Cardiac muscle cell (in vitro differentiated cells and primary cell): ENCODE data around the gene RBMS1. TPM values are rescaled to one million over a fixed set of nuclear protein-coding genes. Genes with fewer than 3 reads are reported as not detected.
A peak's percentile ranks its signal among the peaks of the same experiment; 100 is the strongest.

ENCODE experiments used
- DNase-seq, 2 donors: peaks; one replicate each; pipeline versions ENCODE4 v3.0.0 to v3.0.0-alpha.2; 2010 to 2017; ENCODE audit warnings: low read depth in 1 of 2, low spot score in 1 of 2
- H3K27ac ChIP-seq: fragments of 200-600 bp; sonication (generic); 2 replicates; pipeline ENCODE4 v1.5.1; 2016
- H3K27me3 ChIP-seq: fragments of 200-600 bp; sonication (generic); 2 replicates; pipeline ENCODE4 v1.6.0; 2016; ENCODE audit warnings: control low read depth
- H3K36me3 ChIP-seq: fragments of 200-600 bp; sonication (generic); 2 replicates; pipeline ENCODE4 v1.5.1; 2016; ENCODE audit warnings: control low read depth
- H3K4me1 ChIP-seq: fragments of 200-600 bp; sonication (generic); 2 replicates; pipeline ENCODE4 v1.8.1; 2017; ENCODE audit warnings: low read depth, mild to moderate bottlenecking, mixed run types
- H3K4me3 ChIP-seq: fragments of 200-600 bp; sonication (generic); 2 replicates; pipeline ENCODE4 v1.5.1; 2016; ENCODE audit warnings: mild to moderate bottlenecking
- H3K9me3 ChIP-seq: fragments of 200-600 bp; sonication (generic); 2 replicates; pipeline ENCODE4 v1.5.1; 2017; ENCODE audit warnings: low read depth, mild to moderate bottlenecking, control low read depth
- CTCF ChIP-seq: IDR thresholded peaks from 2 replicates; pipeline ENCODE4 v1.5.1; 2012; ENCODE audit warnings: low read depth, mild to moderate bottlenecking, low read length
- polyA plus RNA-seq: library from polyadenylated mRNA; unstranded; fragments of >200 nt; fragmentation: Nextera tagmentation; extraction: Ambion mirVana; gene quantifications from 2 replicates; pipeline ENCODE4 v1.2.1, GENCODE V29; 2016
- total RNA-seq: library from RNA; depleted of rRNA; stranded (reverse); fragments of >200 nt; gene quantifications from 2 replicates; pipeline ENCODE4 v1.2.3, GENCODE V29; 2016

RBMS1 gene
- total and polyA plus RNA-seq, 2 experiments from 2014 or later = 89.5 to 99.9 TPM

GRCh38 chr2:160415991-160416390, 77.6 kb downstream of the RBMS1 start:
- no peak for TF ChIP-seq CTCF
- DNase-seq = no peak
- no peak overlapping the region for H3K27ac ChIP-seq
- no peaks in the 10 kb centered on the region for H3K27me3 ChIP-seq
- H3K9me3 ChIP-seq = no peaks in the 10 kb centered on the region
- H3K4me1 ChIP-seq = peaks cover 10% of the 10 kb centered on the region
- no peaks in the 10 kb centered on the region for H3K36me3 ChIP-seq
- no peak overlapping the region for H3K4me3 ChIP-seq

GRCh38 chr2:160411955-160412354, 81.7 kb downstream of the RBMS1 start:
- H3K27ac ChIP-seq = no peak overlapping the region
- TF ChIP-seq CTCF = no peak
- H3K4me1 ChIP-seq = peaks cover 14% of the 10 kb centered on the region
- H3K36me3 ChIP-seq = no peaks in the 10 kb centered on the region
- no peak overlapping the region for H3K4me3 ChIP-seq
- no peak for DNase-seq
- no peaks in the 10 kb centered on the region for H3K27me3 ChIP-seq
- H3K9me3 ChIP-seq = no peaks in the 10 kb centered on the region

- Histone ChIP-seq H3K27ac (no peak overlapping the region), H3K4me1 (peaks cover 21% of the 10 kb centered on the region), H3K36me3 (no peaks in the 10 kb centered on the region), H3K4me3 (no peak overlapping the region), H3K9me3 (no peaks in the 10 kb centered on the region), H3K27me3 (no peaks in the 10 kb centered on the region)
- TF ChIP-seq CTCF = no peak
- DNase-seq = peak in 1 of 2 donors; percentile 60
Measured at GRCh38 chr2:160411167-160411566, 82.4 kb downstream of the RBMS1 start.

- Histone ChIP-seq H3K4me3 (no peak overlapping the region), H3K36me3 (no peaks in the 10 kb centered on the region), H3K27ac (no peak overlapping the region), H3K27me3 (no peaks in the 10 kb centered on the region), H3K4me1 (peaks cover 31% of the 10 kb centered on the region), H3K9me3 (no peaks in the 10 kb centered on the region)
- no peak for TF ChIP-seq CTCF
- peak in 1 of 2 donors; percentile 80 for DNase-seq
Measured at GRCh38 chr2:160409480-160409879, 84.1 kb downstream of the RBMS1 start.

GRCh38 chr2:160408959-160409291, 84.7 kb downstream of the RBMS1 start:
- no peak for DNase-seq
- no peaks in the 10 kb centered on the region for H3K9me3 ChIP-seq
- H3K36me3 ChIP-seq = no peaks in the 10 kb centered on the region
- H3K27ac ChIP-seq = no peak overlapping the region
- peak; percentile 10 for TF ChIP-seq CTCF
- H3K4me3 ChIP-seq = no peak overlapping the region
- H3K4me1 ChIP-seq = peaks cover 31% of the 10 kb centered on the region
- no peaks in the 10 kb centered on the region for H3K27me3 ChIP-seq
